A549 (cell line): Measurements from ENCODE around the gene CRADD. TPM values are rescaled to one million over a fixed set of nuclear protein-coding genes. Genes with fewer than 3 reads are reported as not detected.

ENCODE experiments used
- ATAC-seq, 2 experiments: fragments of 200-7000 bp in 1 of 2; fragments of >200 bp in 1 of 2; cut with Nextera tagmentation in 1 of 2; cut with Tn5 transposase in 1 of 2; 3 replicates each; pipeline versions ENCODE4 v1.8.0 to v1.9.1; 2018 to 2020; ENCODE audit warnings: mild to moderate bottlenecking in 1 of 2, moderate library complexity in 1 of 2
- CTCF ChIA-PET: fragments of 300-600 bp; sonication (Branson Sonifier 250); formaldehyde crosslinking; extraction: SDS; loops from one replicate; lab custom pipeline; 2021; ENCODE audit warnings: antibody characterized with exemption, inconsistent platforms; lab: Yijun Ruan, JAX
- POLR2A ChIA-PET: fragments of 350-600 bp; formaldehyde crosslinking; extraction: SDS; loops from one replicate; lab custom pipeline; 2021; ENCODE audit warnings: antibody characterized with exemption, inconsistent platforms; lab: Yijun Ruan, JAX
- DNase-seq, 2 experiments: peaks; one replicate each; pipeline versions ENCODE4 v3.0.0 to v3.0.0-alpha.2; 2011 to 2016; ENCODE audit warnings: low read depth in 1 of 2, low spot score in 1 of 2
- FAIRE-seq: peaks from 2 replicates; lab custom pipeline; 2011; peaks lifted over from hg19 to GRCh38; lab: Jason Lieb, UNC
- H3K27ac ChIP-seq, 2 experiments: fragments of >200 bp; sonication (Bioruptor Twin); formaldehyde crosslinking; 3 replicates each; pipeline ENCODE4 v1.5.1; 2016 to 2017
- H3K4me1 ChIP-seq: fragments of >200 bp; sonication (Bioruptor Twin); formaldehyde crosslinking; 3 replicates; pipeline ENCODE4 v1.6.1; 2016
- H3K4me2 ChIP-seq: fragments of >200 bp; sonication (Bioruptor Twin); formaldehyde crosslinking; 3 replicates; pipeline ENCODE4 v1.6.1; 2016
- H3K4me3 ChIP-seq: fragments of >200 bp; sonication (Bioruptor Twin); formaldehyde crosslinking; 3 replicates; pipeline ENCODE4 v1.5.1; 2016
- H3K9me3 ChIP-seq: fragments of >200 bp; sonication (Bioruptor Twin); formaldehyde crosslinking; 3 replicates; pipeline ENCODE4 v1.6.1; 2016
- BCL3 ChIP-seq: fragments of >200 bp; sonication (Bioruptor Twin); formaldehyde crosslinking; IDR thresholded peaks from 3 replicates; pipeline ENCODE4 v1.6.1; 2016
- BHLHE40 ChIP-seq: IDR thresholded peaks from 2 replicates; pipeline ENCODE4 v1.6.1; 2012; ENCODE audit warnings: low read depth, low read length, inconsistent platforms
- CBX8 ChIP-seq: fragments of 200-600 bp; sonication (generic); IDR thresholded peaks from 2 replicates; pipeline ENCODE4 v1.6.1; 2016
- CHD2 ChIP-seq: fragments of 150-350 bp; IDR thresholded peaks from 2 replicates; pipeline ENCODE4 v1.6.1; 2014; ENCODE audit warnings: low read length; ENCODE audit not compliant: partially characterized antibody
- CHD4 ChIP-seq: fragments of 200-600 bp; sonication (generic); IDR thresholded peaks from 2 replicates; pipeline ENCODE4 v1.6.1; 2016; ENCODE audit warnings: antibody characterized with exemption, mild to moderate bottlenecking, borderline replicate concordance
- EHF ChIP-seq: fragments of 250-450 bp; sonication (Bioruptor Pico); IDR thresholded peaks from 2 replicates; pipeline ENCODE4 v1.5.0; 2020; ENCODE audit warnings: mild to moderate bottlenecking
- EHMT2 ChIP-seq: fragments of 200-600 bp; sonication (generic); IDR thresholded peaks from 2 replicates; pipeline ENCODE4 v1.6.1; 2016; ENCODE audit warnings: antibody characterized with exemption, low read depth, mild to moderate bottlenecking, moderate library complexity
- ELK1 ChIP-seq: fragments of 150-350 bp; IDR thresholded peaks from 2 replicates; pipeline ENCODE4 v1.6.1; 2014; ENCODE audit warnings: low read depth, mild to moderate bottlenecking, low read length
- EP300 ChIP-seq, 2 experiments: fragments of >200 bp; sonication (Bioruptor Twin); formaldehyde crosslinking; IDR thresholded peaks; 2 replicates in 1 of 2; 3 replicates in 1 of 2; pipeline ENCODE4 v1.6.1; 2016 to 2017
- ESRRA ChIP-seq: fragments of 150-350 bp; IDR thresholded peaks from 2 replicates; pipeline ENCODE4 v1.6.1; 2014; ENCODE audit warnings: mild to moderate bottlenecking, low read length, borderline replicate concordance
- FOSB ChIP-seq: fragments of 250-450 bp; sonication (Bioruptor Pico); IDR thresholded peaks from 2 replicates; pipeline ENCODE4 v1.5.0; 2020; ENCODE audit warnings: mild to moderate bottlenecking, moderate library complexity
- GATA3 ChIP-seq: IDR thresholded peaks from 2 replicates; pipeline ENCODE4 v1.6.1; 2012; ENCODE audit warnings: borderline replicate concordance
- HDAC2 ChIP-seq: fragments of 200-600 bp; sonication (generic); IDR thresholded peaks from 2 replicates; pipeline ENCODE4 v1.6.1; 2016
- HES2 ChIP-seq: fragments of >200 bp; sonication (Bioruptor Twin); formaldehyde crosslinking; IDR thresholded peaks from 2 replicates; pipeline ENCODE4 v1.6.1; 2016
- HEYL ChIP-seq: fragments of 250-450 bp; sonication (Bioruptor Pico); IDR thresholded peaks from 2 replicates; pipeline ENCODE4 v1.8.0; 2021; ENCODE audit warnings: mild to moderate bottlenecking, moderate library complexity
- HOXB13 ChIP-seq: fragments of 250-450 bp; sonication (Bioruptor Pico); IDR thresholded peaks from 2 replicates; pipeline ENCODE4 v1.5.0; 2020; ENCODE audit warnings: low read depth, mild to moderate bottlenecking, moderate library complexity
- HOXB5 ChIP-seq: fragments of 250-450 bp; sonication (Bioruptor Pico); IDR thresholded peaks from 2 replicates; pipeline ENCODE4 v1.5.0; 2020; ENCODE audit warnings: mild to moderate bottlenecking, moderate library complexity
- JUN ChIP-seq, 2 experiments: fragments of >200 bp; sonication (Bioruptor Twin); formaldehyde crosslinking; IDR thresholded peaks; 2 replicates in 1 of 2; 3 replicates in 1 of 2; pipeline ENCODE4 v1.6.1; 2016 to 2017
- JUNB ChIP-seq: fragments of >200 bp; sonication (Bioruptor Twin); formaldehyde crosslinking; IDR thresholded peaks from 2 replicates; pipeline ENCODE4 v1.6.1; 2016
- KDM1A ChIP-seq: fragments of 200-600 bp; sonication (generic); IDR thresholded peaks from 2 replicates; pipeline ENCODE4 v1.6.1; 2016; ENCODE audit warnings: low read depth, mild to moderate bottlenecking
- KDM5A ChIP-seq: fragments of 200-600 bp; sonication (generic); IDR thresholded peaks from 2 replicates; pipeline ENCODE4 v1.6.1; 2016; ENCODE audit warnings: antibody characterized with exemption, mild to moderate bottlenecking
- MAFK ChIP-seq: fragments of 450-650 bp; IDR thresholded peaks from 2 replicates; pipeline ENCODE4 v1.6.1; 2014; ENCODE audit not compliant: partially characterized antibody
- MYC ChIP-seq: IDR thresholded peaks from 2 replicates; pipeline ENCODE4 v1.6.1; 2012; ENCODE audit warnings: mild to moderate bottlenecking, inconsistent platforms, low read length, improper control_type of control experiment, borderline replicate concordance
- POLR2AphosphoS2 ChIP-seq: conservative IDR thresholded peaks from 2 replicates; pipeline ENCODE4 v1.6.1; 2012; ENCODE audit warnings: low read length, improper control_type of control experiment, inconsistent platforms
- RAD21 ChIP-seq, 2 experiments: fragments of >200 bp in 1 of 2; sonication (Bioruptor Twin) in 1 of 2; formaldehyde crosslinking in 1 of 2; IDR thresholded peaks in 1 of 2; conservative IDR thresholded peaks in 1 of 2; 2 replicates in 1 of 2; 3 replicates in 1 of 2; pipeline ENCODE4 v1.6.1; 2012 to 2018; ENCODE audit warnings: inconsistent platforms in 1 of 2
- SMC3 ChIP-seq: fragments of >200 bp; sonication (Bioruptor Twin); formaldehyde crosslinking; IDR thresholded peaks from 3 replicates; pipeline ENCODE4 v1.6.1; 2018; ENCODE audit warnings: inconsistent platforms
- USF2 ChIP-seq: fragments of 450-650 bp; IDR thresholded peaks from 2 replicates; pipeline ENCODE4 v1.6.1; 2014; ENCODE audit warnings: antibody characterized with exemption
- WGBS: methylation state at CpG from one replicate; pipeline ENCODE4 v1.1.6; 2017; ENCODE audit errors: missing lambda C conversion rate; 5-methylcytosine and 5-hydroxymethylcytosine counted together
- polyA plus RNA-seq, 4 experiments: library from polyadenylated mRNA; depleted of rRNA in 3 of 4; stranded (reverse); fragments of >200 nt; fragmentation: RNase III in 1 of 4; extraction: RNeasy Plus Mini Kit Qiagen cat#74134 plus additional on column Dnase treatment in 1 of 4; gene quantifications; 2 replicates in 3 of 4; 3 replicates in 1 of 4; pipeline ENCODE4 v1.2.3, GENCODE V29; 2011 to 2017
- TF ChIP-seq, protein P1 (sequence below): IDR thresholded peaks from 2 replicates; pipeline ENCODE4 v1.6.1; 2012
- TF ChIP-seq, protein P2 (sequence below): IDR thresholded peaks from 2 replicates; pipeline ENCODE4 v1.6.1; 2012; ENCODE audit warnings: low read depth, borderline replicate concordance

The CRADD gene
- polyA plus RNA-seq, 2 of the 4 experiments (the other 2 are of a cell fraction), result 13.2 to 23.0 TPM

GRCh38 chr12:93777254-93777653 lies 100.1 kb downstream of the CRADD start:
- ChIA-PET POLR2A (no interaction called here), CTCF (interaction anchor here (1.0 to 2.9 kb wide), 2 partner anchors 10 to 14 kb away, joined by 3 to 11 read pairs; no protein-coding TSS in a partner anchor)
- Histone ChIP-seq H3K4me2 (no peak overlapping the region), H3K9me3 (no peaks in the 10 kb centered on the region), H3K27ac (0 out of 6 replicates have a peak overlapping the region, but pooled peaks of 1 of the 2 experiments have one; percentile 22), H3K4me1 (0 out of 3 replicates have a peak, but pooled peaks cover 9% of the 10 kb centered on the region), H3K4me3 (no peak overlapping the region)
- DNase-seq (no peak), ATAC-seq (no peak), FAIRE-seq (no peak)
- WGBS, result 70% methylated on average over 3 of the region's 3 CpGs
- no peak for TF ChIP-seq GATA3
- no peak for TF ChIP-seq JUN (IDR thresholded peaks at IDR 0.05)
- TF ChIP-seq KDM5A, result no peak
- no peak for TF ChIP-seq MAFK
- no peak for TF ChIP-seq EHF (CRISPR knock-in tag)
- no peak for TF ChIP-seq CBX8
- TF ChIP-seq HDAC2, result no peak
- TF ChIP-seq SMC3, result no peak
- TF ChIP-seq USF2, result no peak
- no peak for TF ChIP-seq EHMT2
- no peak for TF ChIP-seq CHD4
- TF ChIP-seq RAD21 (conservative IDR thresholded peaks at IDR 0.05 in 1 of 2, IDR thresholded peaks at IDR 0.05 in 1 of 2), result no peak
- no peak for TF ChIP-seq BCL3
- TF ChIP-seq CHD2, result no peak

DNA sequence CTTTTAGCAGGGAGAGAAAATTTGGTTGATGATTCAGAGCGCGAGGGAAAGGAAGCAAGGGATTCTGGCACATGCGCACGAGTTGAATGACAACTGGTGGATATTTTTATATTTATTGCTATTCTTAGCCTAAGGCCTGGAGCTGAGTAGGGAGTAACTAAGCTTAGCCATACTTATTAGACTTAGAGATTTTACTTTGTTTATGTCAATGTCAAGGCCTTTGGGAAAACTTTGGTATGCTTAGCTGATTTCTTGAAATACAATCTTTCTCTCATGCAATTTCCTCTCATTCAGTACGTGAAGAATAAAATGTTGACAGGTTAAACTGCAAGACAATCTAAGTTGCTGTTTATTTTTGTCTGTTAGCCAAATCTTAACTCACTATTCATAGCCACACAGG lies 101.1 kb downstream of the CRADD start:
- Histone ChIP-seq H3K27ac (no peak overlapping the region), H3K4me3 (no peak overlapping the region)
- WGBS, result 91% methylated on average over 5 of the region's 5 CpGs

More for the DNA sequence above, 101.1 kb downstream of the CRADD start:
- TF ChIP-seq KDM1A (no peak), JUNB (no peak), HEYL (no peak), BCL3 (no peak), HOXB13 (no peak), ELK1 (no peak), USF2 (no peak), POLR2AphosphoS2 (no peak), FOSB (CRISPR knock-in tag) (no peak), CHD2 (no peak), HOXB5 (CRISPR knock-in tag) (no peak), MAFK (no peak), HES2 (no peak), EHF (CRISPR knock-in tag) (no peak), MYC (no peak), EP300 (IDR thresholded peaks at IDR 0.05) (no peak), ESRRA (no peak), BHLHE40 (no peak)
- TF ChIP-seq, protein P1, sequence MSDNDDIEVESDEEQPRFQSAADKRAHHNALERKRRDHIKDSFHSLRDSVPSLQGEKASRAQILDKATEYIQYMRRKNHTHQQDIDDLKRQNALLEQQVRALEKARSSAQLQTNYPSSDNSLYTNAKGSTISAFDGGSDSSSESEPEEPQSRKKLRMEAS, result no peak
- TF ChIP-seq, protein P2, sequence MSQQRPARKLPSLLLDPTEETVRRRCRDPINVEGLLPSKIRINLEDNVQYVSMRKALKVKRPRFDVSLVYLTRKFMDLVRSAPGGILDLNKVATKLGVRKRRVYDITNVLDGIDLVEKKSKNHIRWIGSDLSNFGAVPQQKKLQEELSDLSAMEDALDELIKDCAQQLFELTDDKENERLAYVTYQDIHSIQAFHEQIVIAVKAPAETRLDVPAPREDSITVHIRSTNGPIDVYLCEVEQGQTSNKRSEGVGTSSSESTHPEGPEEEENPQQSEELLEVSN, result no peak
- POLR2A ChIA-PET, result no interaction called here
- no peak overlapping the region for H3K4me2 ChIP-seq
- H3K9me3 ChIP-seq, result no peaks in the 10 kb centered on the region
- H3K4me1 ChIP-seq, result peaks cover 18% of the 10 kb centered on the region
- no peak for ATAC-seq
- no peak for DNase-seq
- no peak for FAIRE-seq
- CTCF ChIA-PET, result interaction anchor here (0.6 to 2.9 kb wide), 3 partner anchors 11 to 325 kb away, joined by 3 to 11 read pairs (median 3); no protein-coding TSS in a partner anchor
